Left lung (tissue), 10 donors: Measurements from ENCODE around the gene GAS6. TPM values are rescaled to one million over a fixed set of nuclear protein-coding genes. Genes with fewer than 3 reads are reported as not detected.
A peak's percentile ranks its signal among the peaks of the same experiment; 100 is the strongest.

ENCODE experiments used
- ATAC-seq: fragments of 200-7000 bp; cut with Tn5 transposase; one replicate; pipeline ENCODE4 v1.9.1; 2020; ENCODE audit warnings: moderate library complexity
- DNase-seq, 4 donors: peaks; one replicate each; pipeline ENCODE4 v3.0.0-alpha.2; 2013 to 2020
- H3K27ac ChIP-seq, 2 donors: fragments of 200-600 bp; sonication (generic) in 1 of 2; one replicate each; pipeline versions ENCODE4 v1.5.0 to v1.8.0; 2020 to 2021
- H3K27me3 ChIP-seq, 2 donors: fragments of 200-600 bp; sonication (generic) in 1 of 2; one replicate each; pipeline versions ENCODE4 v1.5.0 to v1.8.0; 2020 to 2021
- H3K36me3 ChIP-seq, 2 donors: fragments of 200-600 bp; sonication (generic) in 1 of 2; one replicate each; pipeline versions ENCODE4 v1.5.0 to v1.8.0; 2020 to 2021
- H3K4me1 ChIP-seq, 2 donors: fragments of 200-600 bp; one replicate each; pipeline ENCODE4 v1.8.0; 2021
- H3K4me3 ChIP-seq, 2 donors: fragments of 200-600 bp; sonication (generic) in 1 of 2; one replicate each; pipeline versions ENCODE4 v1.5.0 to v1.8.0; 2020 to 2021; ENCODE audit warnings: mild to moderate bottlenecking in 1 of 2
- H3K9me3 ChIP-seq, 2 donors: fragments of 200-600 bp; sonication (generic) in 1 of 2; one replicate each; pipeline versions ENCODE4 v1.5.0 to v1.8.0; 2020 to 2021
- CTCF ChIP-seq, 2 donors: fragments of 200-600 bp; sonication (generic) in 1 of 2; IDR thresholded peaks; one replicate each; pipeline versions ENCODE4 v1.5.0 to v1.8.0; 2021; ENCODE audit warnings: antibody characterized with exemption in 2 of 2
- intact Hi-C, 2 donors: fragments of 100-400 bp; cut with DNase I; formaldehyde crosslinking; loops; one replicate each; pipeline versions ENCODE4 v1.11.2 to v1.14.2; 2022
- polyA plus RNA-seq, 6 donors: library from polyadenylated mRNA; unstranded; fragments of 120-200 nt; gene quantifications; one replicate each; pipeline ENCODE4 v1.2.1, GENCODE V29; 2013; ENCODE audit not compliant: insufficient read length in 6 of 6
- total RNA-seq, 2 donors: library from RNA; stranded (reverse); fragmentation: NEBNext Ultra II Directional; extraction: Animal tissue kit (Norgen Biotek cat#: 25700); gene quantifications; one replicate each; pipeline ENCODE4 v1.2.1, GENCODE V29; 2021
- donor health status: DM: no; HTN: yes; CAD: no.
- donor health status: DM: no; HTN: no; CAD: no.

GAS6 gene
- total and polyA plus RNA-seq, 8 donors: 24.8 to 169 (median 33.5) TPM

- H3K4me1 ChIP-seq: peaks cover 0 to 6% of the 10 kb centered on the region in 2 donors
- no peak for ATAC-seq
- intact Hi-C loops: loop anchor here in 1 of 2 donors (10.0 kb wide), 1 partner anchor 128 kb away; no protein-coding TSS in a partner anchor
- no peak overlapping the region for H3K4me3 ChIP-seq
- H3K27ac ChIP-seq: no peak overlapping the region
- TF ChIP-seq CTCF (IDR thresholded peaks at IDR 0.05): no peak
- H3K27me3 ChIP-seq: no peaks in the 10 kb centered on the region
- H3K36me3 ChIP-seq: no peaks in the 10 kb centered on the region
- peaks cover 0 to 26% of the 10 kb centered on the region in 2 donors for H3K9me3 ChIP-seq
- DNase-seq: peak in 1 of 4 donors; percentile 58
Observed at GRCh38 chr13:113806526-113806925, 57.4 kb downstream of the GAS6 start.

- Histone ChIP-seq H3K27me3 (no peaks in the 10 kb centered on the region), H3K27ac (no peak overlapping the region), H3K9me3 (peaks cover 0 to 26% of the 10 kb centered on the region in 2 donors), H3K36me3 (no peaks in the 10 kb centered on the region), H3K4me3 (no peak overlapping the region), H3K4me1 (peaks cover 0 to 7% of the 10 kb centered on the region in 2 donors)
- TF ChIP-seq CTCF (IDR thresholded peaks at IDR 0.05): no peak
- DNase-seq (peak in 1 of 4 donors; percentile 42), ATAC-seq (no peak)
- intact Hi-C loops: loop anchor here in 1 of 2 donors (10.0 kb wide), 1 partner anchor 129 kb away; no protein-coding TSS in a partner anchor
Observed at GRCh38 chr13:113806104-113806471, 57.8 kb downstream of the GAS6 start.

GRCh38 chr13:113805431-113806103 lies 58.3 kb downstream of the GAS6 start:
- Histone ChIP-seq H3K36me3 (no peaks in the 10 kb centered on the region), H3K9me3 (peaks cover 0 to 26% of the 10 kb centered on the region in 2 donors), H3K4me3 (no peak overlapping the region), H3K27ac (no peak overlapping the region), H3K27me3 (no peaks in the 10 kb centered on the region), H3K4me1 (peaks cover 0 to 7% of the 10 kb centered on the region in 2 donors)
- no peak for ATAC-seq
- TF ChIP-seq CTCF (IDR thresholded peaks at IDR 0.05): no peak
- peak in 1 of 4 donors; percentile 54 for DNase-seq
- intact Hi-C loops: loop anchor here in 1 of 2 donors (10.0 kb wide), 1 partner anchor 129 kb away; no protein-coding TSS in a partner anchor

GRCh38 chr13:113804703-113805430 lies 59.0 kb downstream of the GAS6 start:
- Histone ChIP-seq H3K9me3 (peaks cover 0 to 20% of the 10 kb centered on the region in 2 donors), H3K27ac (no peak overlapping the region), H3K36me3 (no peaks in the 10 kb centered on the region), H3K27me3 (no peaks in the 10 kb centered on the region), H3K4me1 (peaks cover 0 to 7% of the 10 kb centered on the region in 2 donors), H3K4me3 (no peak overlapping the region)
- DNase-seq: peak in 1 of 4 donors; percentile 61
- intact Hi-C loops: loop anchor here in 1 of 2 donors (10.0 kb wide), 1 partner anchor 130 kb away; no protein-coding TSS in a partner anchor
- no peak for TF ChIP-seq CTCF (IDR thresholded peaks at IDR 0.05)
- no peak for ATAC-seq
